ENCODE results near the gene SAFB2. TPM values are rescaled to one million over a fixed set of nuclear protein-coding genes. Genes with fewer than 3 reads are reported as not detected.

SAFB2 gene
- total RNA-seq, 2 donors from 2014 or later, result 55.1 to 80.6 TPM

GRCh38 chr19:5547881-5548280 lies 74.7 kb downstream of the SAFB2 start:
- Histone ChIP-seq H3K27me3 (replicated peaks; ENCODE audit: insufficient read depth) (no peaks in the 10 kb centered on the region), H3K4me1 (ENCODE audit: control insufficient read depth in 1 of 2, low read depth in 2 of 2) (no peaks in the 10 kb centered on the region), H3K9me3 (no peaks in the 10 kb centered on the region), H3K4me3 (no peak overlapping the region), H3K27ac (no peak overlapping the region), H3K36me3 (no peaks in the 10 kb centered on the region)
- TF ChIP-seq CTCF (IDR thresholded peaks at IDR 0.05), result no peak
- DNase-seq (ENCODE audit: low spot score) (no peak), ATAC-seq (ENCODE audit: insufficient number of reproducible peaks, low FRiP score, low read depth) (no peak)

- Histone ChIP-seq H3K4me3 (no peak overlapping the region), H3K36me3 (no peaks in the 10 kb centered on the region), H3K27ac (no peak overlapping the region), H3K4me1 (ENCODE audit: control insufficient read depth in 1 of 2, low read depth in 2 of 2) (no peaks in the 10 kb centered on the region), H3K27me3 (replicated peaks; ENCODE audit: insufficient read depth) (no peaks in the 10 kb centered on the region), H3K9me3 (no peaks in the 10 kb centered on the region)
- TF ChIP-seq CTCF (IDR thresholded peaks at IDR 0.05), result no peak
- ATAC-seq (ENCODE audit: insufficient number of reproducible peaks, low FRiP score, low read depth) (no peak), DNase-seq (ENCODE audit: low spot score) (no peak)
Measured at GRCh38 chr19:5545984-5546383, 76.6 kb downstream of the SAFB2 start.

GRCh38 chr19:5545051-5545450 lies 77.5 kb downstream of the SAFB2 start:
- H3K27me3 ChIP-seq (replicated peaks; ENCODE audit: insufficient read depth), result no peaks in the 10 kb centered on the region
- no peaks in the 10 kb centered on the region for H3K4me1 ChIP-seq (ENCODE audit: control insufficient read depth in 1 of 2, low read depth in 2 of 2)
- H3K4me3 ChIP-seq, result no peak overlapping the region
- H3K9me3 ChIP-seq, result no peaks in the 10 kb centered on the region
- no peak overlapping the region for H3K27ac ChIP-seq
- no peak for TF ChIP-seq CTCF (IDR thresholded peaks at IDR 0.05)
- DNase-seq (ENCODE audit: low spot score) (no peak), ATAC-seq (ENCODE audit: insufficient number of reproducible peaks, low FRiP score, low read depth) (no peak)
- H3K36me3 ChIP-seq, result no peaks in the 10 kb centered on the region

GRCh38 chr19:5542665-5543064 lies 79.9 kb downstream of the SAFB2 start:
- H3K27ac ChIP-seq, result no peak overlapping the region
- ATAC-seq (ENCODE audit: insufficient number of reproducible peaks, low FRiP score, low read depth) (no peak), DNase-seq (ENCODE audit: low spot score) (no peak)
- H3K9me3 ChIP-seq, result no peaks in the 10 kb centered on the region
- no peaks in the 10 kb centered on the region for H3K36me3 ChIP-seq
- H3K4me3 ChIP-seq, result no peak overlapping the region
- H3K4me1 ChIP-seq (ENCODE audit: control insufficient read depth in 1 of 2, low read depth in 2 of 2), result no peaks in the 10 kb centered on the region
- H3K27me3 ChIP-seq (replicated peaks; ENCODE audit: insufficient read depth), result no peaks in the 10 kb centered on the region
- no peak for TF ChIP-seq CTCF (IDR thresholded peaks at IDR 0.05)

GRCh38 chr19:5541456-5541855 lies 81.1 kb downstream of the SAFB2 start:
- H3K27ac ChIP-seq, result no peak overlapping the region
- ATAC-seq (ENCODE audit: insufficient number of reproducible peaks, low FRiP score, low read depth), result no peak
- no peak for TF ChIP-seq CTCF (IDR thresholded peaks at IDR 0.05)
- DNase-seq (ENCODE audit: low spot score), result no peak
- H3K36me3 ChIP-seq, result no peaks in the 10 kb centered on the region
- peaks cover 2 to 3% of the 10 kb centered on the region in 2 donors for H3K4me1 ChIP-seq (ENCODE audit: control insufficient read depth in 1 of 2, low read depth in 2 of 2)
- no peaks in the 10 kb centered on the region for H3K9me3 ChIP-seq
- no peak overlapping the region for H3K4me3 ChIP-seq
- H3K27me3 ChIP-seq (replicated peaks; ENCODE audit: insufficient read depth), result no peaks in the 10 kb centered on the region
